IMR-90 (cell line): ENCODE results near the gene HYAL1.

ENCODE experiments used
- CEBPB ChIP-seq: IDR thresholded peaks from 2 replicates; pipeline ENCODE4 v1.6.1; 2012; ENCODE audit warnings: low read depth, low read length, improper control_type of control experiment
- CHD1 ChIP-seq: IDR thresholded peaks from 2 replicates; pipeline ENCODE4 v1.6.1; 2012; ENCODE audit warnings: low read depth, low read length, improper control_type of control experiment
- FOS ChIP-seq: fragments of 150-350 bp; IDR thresholded peaks from 2 replicates; pipeline ENCODE4 v1.6.1; 2016; ENCODE audit warnings: low read depth, low read length
- MAFK ChIP-seq: IDR thresholded peaks from 2 replicates; pipeline ENCODE4 v1.6.1; 2012; ENCODE audit warnings: low read depth, low read length, improper control_type of control experiment
- MXI1 ChIP-seq: IDR thresholded peaks from 2 replicates; pipeline ENCODE4 v1.6.1; 2012; ENCODE audit warnings: low read depth, mild to moderate bottlenecking, low read length, moderate library complexity, borderline replicate concordance
- POLR2A ChIP-seq: IDR thresholded peaks from 2 replicates; pipeline ENCODE4 v1.6.1; 2012; ENCODE audit warnings: mild to moderate bottlenecking, low read depth, low read length
- RAD21 ChIP-seq: IDR thresholded peaks from 2 replicates; pipeline ENCODE4 v1.6.1; 2012; ENCODE audit warnings: low read length, improper control_type of control experiment
- RCOR1 ChIP-seq: IDR thresholded peaks from 2 replicates; pipeline ENCODE4 v1.6.1; 2012; ENCODE audit warnings: mild to moderate bottlenecking, low read length, improper control_type of control experiment; ENCODE audit not compliant: insufficient replicate concordance
- TF ChIP-seq, protein P1 (sequence below): conservative IDR thresholded peaks from 2 replicates; pipeline ENCODE4 v1.5.1; 2012; ENCODE audit warnings: mild to moderate bottlenecking, low read depth, low read length, improper control_type of control experiment
- TF ChIP-seq, protein P2 (sequence below): fragments of 150-350 bp; IDR thresholded peaks from 2 replicates; pipeline ENCODE4 v1.6.1; 2017; ENCODE audit warnings: mild to moderate bottlenecking, antibody characterized with exemption, low read length, low read depth

- TF ChIP-seq, protein P1, sequence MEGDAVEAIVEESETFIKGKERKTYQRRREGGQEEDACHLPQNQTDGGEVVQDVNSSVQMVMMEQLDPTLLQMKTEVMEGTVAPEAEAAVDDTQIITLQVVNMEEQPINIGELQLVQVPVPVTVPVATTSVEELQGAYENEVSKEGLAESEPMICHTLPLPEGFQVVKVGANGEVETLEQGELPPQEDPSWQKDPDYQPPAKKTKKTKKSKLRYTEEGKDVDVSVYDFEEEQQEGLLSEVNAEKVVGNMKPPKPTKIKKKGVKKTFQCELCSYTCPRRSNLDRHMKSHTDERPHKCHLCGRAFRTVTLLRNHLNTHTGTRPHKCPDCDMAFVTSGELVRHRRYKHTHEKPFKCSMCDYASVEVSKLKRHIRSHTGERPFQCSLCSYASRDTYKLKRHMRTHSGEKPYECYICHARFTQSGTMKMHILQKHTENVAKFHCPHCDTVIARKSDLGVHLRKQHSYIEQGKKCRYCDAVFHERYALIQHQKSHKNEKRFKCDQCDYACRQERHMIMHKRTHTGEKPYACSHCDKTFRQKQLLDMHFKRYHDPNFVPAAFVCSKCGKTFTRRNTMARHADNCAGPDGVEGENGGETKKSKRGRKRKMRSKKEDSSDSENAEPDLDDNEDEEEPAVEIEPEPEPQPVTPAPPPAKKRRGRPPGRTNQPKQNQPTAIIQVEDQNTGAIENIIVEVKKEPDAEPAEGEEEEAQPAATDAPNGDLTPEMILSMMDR: no peak
- TF ChIP-seq POLR2A (no peak), CEBPB (no peak), RAD21 (no peak), FOS (no peak), MAFK (no peak), CHD1 (no peak), MXI1 (no peak), RCOR1 (no peak)
- TF ChIP-seq, protein P2, sequence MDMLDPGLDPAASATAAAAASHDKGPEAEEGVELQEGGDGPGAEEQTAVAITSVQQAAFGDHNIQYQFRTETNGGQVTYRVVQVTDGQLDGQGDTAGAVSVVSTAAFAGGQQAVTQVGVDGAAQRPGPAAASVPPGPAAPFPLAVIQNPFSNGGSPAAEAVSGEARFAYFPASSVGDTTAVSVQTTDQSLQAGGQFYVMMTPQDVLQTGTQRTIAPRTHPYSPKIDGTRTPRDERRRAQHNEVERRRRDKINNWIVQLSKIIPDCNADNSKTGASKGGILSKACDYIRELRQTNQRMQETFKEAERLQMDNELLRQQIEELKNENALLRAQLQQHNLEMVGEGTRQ: no peak
These were observed 33.9 kb downstream of the HYAL1 start for GRCh38 chr3:50269460-50269859.
